ENCODE data around the gene LAMP1.
"Not testable (repeated sequence)": the region's sequence is repeated elsewhere in the genome, so short reads cannot be mapped to it uniquely, and the experiment has no call there.

The LAMP1 gene

DNA sequence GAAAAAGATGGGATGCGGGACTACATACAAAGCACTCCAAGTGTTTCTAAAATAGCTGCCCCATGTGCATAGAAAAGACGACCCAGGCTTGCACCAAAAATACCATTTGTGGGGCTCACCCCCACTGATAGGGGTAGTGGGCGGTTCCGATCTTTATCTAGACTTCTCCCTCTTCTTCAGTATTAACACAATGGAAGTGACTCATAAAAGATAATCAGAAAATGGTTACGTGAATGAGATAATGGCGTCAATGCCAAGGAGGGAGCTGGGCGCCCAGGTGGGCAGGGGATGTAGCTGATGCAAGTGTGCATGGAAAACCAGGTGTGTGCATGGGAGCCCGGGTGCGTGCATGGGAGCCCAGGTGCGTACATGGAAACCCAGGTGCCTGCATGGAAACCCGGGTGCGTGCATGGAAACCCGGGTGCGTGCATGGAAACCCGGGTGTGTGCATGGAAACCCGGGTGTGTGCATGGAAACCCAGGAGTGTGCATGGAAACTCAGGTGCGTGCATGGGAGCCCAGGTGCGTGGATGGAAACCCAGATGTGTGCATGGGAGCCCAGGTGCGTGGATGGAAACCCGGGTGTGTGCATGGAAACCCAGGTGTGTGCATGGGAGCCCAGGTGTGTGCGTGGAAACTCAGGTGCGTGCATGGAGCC is 32.7 kb downstream of the LAMP1 start:
- Mint-ChIP-seq H3K4me1 (peaks cover 4% of the 10 kb centered on the region), H3K27me3 (no peaks in the 10 kb centered on the region), H3K27ac (no peak overlapping the region), H3K9me3 (no peaks in the 10 kb centered on the region), H3K36me3 (no peaks in the 10 kb centered on the region), H3K4me3 (no peak overlapping the region)

DNA sequence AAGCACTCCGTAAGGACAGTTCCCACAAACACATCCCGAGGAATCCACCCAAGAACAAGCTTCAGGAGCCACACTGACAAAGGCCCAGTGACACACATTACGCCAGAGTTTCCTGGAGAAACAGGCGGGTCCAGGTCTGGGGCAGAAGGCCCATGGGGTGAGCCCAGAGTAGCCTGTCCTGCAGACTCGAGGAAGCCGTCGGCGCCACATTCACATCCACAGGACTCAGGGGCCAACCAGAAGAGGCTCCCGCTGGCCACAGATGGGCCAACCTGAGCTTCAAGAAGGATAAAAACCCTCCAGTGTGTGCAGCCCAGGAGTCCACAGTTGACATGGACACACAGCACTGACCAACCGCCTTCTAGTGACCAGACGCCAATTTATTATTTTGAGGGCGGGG is 35.6 kb downstream of the LAMP1 start:
- H3K4me3 Mint-ChIP-seq, result no peak overlapping the region
- H3K36me3 Mint-ChIP-seq, result no peaks in the 10 kb centered on the region
- peaks cover 4% of the 10 kb centered on the region for H3K4me1 Mint-ChIP-seq
- no peaks in the 10 kb centered on the region for H3K9me3 Mint-ChIP-seq
- no peaks in the 10 kb centered on the region for H3K27me3 Mint-ChIP-seq
- H3K27ac Mint-ChIP-seq, result no peak overlapping the region

DNA sequence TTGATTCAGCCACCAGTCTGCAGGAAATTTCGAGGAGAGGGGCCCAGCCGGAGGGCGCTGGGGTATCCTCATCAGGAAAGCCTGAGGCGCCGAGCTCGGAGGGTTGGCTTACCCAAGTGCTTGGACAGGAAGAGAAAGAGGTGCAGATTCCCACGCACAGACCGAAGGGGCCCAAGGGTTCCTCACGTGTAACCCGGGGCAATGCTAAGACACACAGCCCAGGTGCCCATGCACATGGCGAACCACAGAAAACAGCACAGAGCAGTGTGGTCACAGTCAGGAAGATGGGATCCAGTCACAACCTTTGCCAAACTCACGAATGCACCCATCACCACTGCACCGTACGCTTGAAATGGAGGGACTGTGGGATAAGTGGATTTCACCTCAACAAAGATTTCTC is 36.0 kb downstream of the LAMP1 start:
- Mint-ChIP-seq H3K27ac (no peak overlapping the region), H3K9me3 (no peaks in the 10 kb centered on the region), H3K4me3 (no peak overlapping the region)

DNA sequence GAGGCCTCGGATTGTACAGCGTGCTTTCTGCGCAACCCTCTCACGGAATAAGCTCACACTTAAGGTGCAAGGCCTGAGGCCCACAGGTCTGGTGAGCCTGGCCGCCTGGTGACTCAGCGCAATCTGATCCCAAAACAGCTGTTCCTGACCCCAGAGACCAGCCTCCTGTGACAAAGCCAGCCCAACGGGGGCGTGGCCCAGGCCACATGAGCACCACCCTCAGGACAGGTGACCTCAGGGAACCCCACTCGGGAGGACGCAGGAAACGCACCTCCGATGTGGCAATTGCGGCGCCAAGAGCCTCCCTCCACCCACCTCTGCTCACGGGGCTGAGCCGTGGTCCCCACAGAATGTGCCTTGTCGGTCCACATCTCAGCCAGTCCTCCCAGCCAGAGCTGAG is 40.5 kb downstream of the LAMP1 start:
- H3K9me3 Mint-ChIP-seq, result no peaks in the 10 kb centered on the region
- H3K27me3 Mint-ChIP-seq, result no peaks in the 10 kb centered on the region
- H3K36me3 Mint-ChIP-seq, result no peaks in the 10 kb centered on the region
- H3K27ac Mint-ChIP-seq, result no peak overlapping the region
- H3K4me3 Mint-ChIP-seq, result no peak overlapping the region
- H3K4me1 Mint-ChIP-seq, result no peaks in the 10 kb centered on the region

More for the DNA sequence above, 36.0 kb downstream of the LAMP1 start:
- Mint-ChIP-seq H3K36me3 (no peaks in the 10 kb centered on the region), H3K4me1 (peaks cover 4% of the 10 kb centered on the region), H3K27me3 (no peaks in the 10 kb centered on the region)

DNA sequence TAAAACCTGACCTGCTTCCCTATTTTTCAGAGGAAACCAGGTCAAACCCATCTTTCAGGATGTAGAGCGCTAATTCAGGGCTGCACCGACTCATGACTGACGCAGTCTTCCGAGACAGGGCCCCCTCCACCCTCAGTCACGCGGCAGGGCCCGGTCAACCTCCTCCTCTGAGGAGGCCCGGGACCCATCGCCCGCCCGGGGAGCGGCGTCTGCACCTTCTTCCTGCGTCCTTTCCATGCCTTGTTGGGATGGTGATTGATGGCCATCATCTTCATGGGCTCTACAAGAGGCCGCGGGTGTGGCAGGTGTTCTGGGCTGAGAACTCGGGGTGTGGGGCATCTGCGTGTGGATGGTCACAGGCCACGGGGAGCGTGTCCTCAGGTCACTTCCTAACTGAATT is 40.9 kb downstream of the LAMP1 start:
- H3K4me1 Mint-ChIP-seq, result no peaks in the 10 kb centered on the region
- no peaks in the 10 kb centered on the region for H3K27me3 Mint-ChIP-seq
- no peaks in the 10 kb centered on the region for H3K36me3 Mint-ChIP-seq
- no peak overlapping the region for H3K27ac Mint-ChIP-seq
- H3K9me3 Mint-ChIP-seq, result no peaks in the 10 kb centered on the region
- H3K4me3 Mint-ChIP-seq, result no peak overlapping the region

DNA sequence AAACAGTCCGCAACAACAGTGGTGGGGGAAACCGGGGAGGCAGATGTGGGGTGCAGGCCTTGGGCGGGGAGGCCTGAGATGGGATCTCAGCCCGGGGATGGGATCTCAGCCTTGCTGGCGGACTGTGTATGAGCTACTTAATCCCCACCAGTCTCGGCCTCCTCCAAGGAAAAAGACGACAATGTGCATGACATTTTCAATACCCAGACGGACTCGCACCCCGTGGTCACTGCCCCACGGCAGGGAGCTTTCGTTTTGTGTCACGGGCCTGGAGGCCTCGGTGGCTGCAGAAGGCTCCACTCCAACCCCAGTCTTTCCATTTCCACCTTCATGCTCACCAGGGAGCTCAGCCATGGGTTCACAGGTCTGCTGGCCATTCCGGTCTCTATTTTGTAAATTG is 41.4 kb downstream of the LAMP1 start:
- Mint-ChIP-seq H3K4me3 (no peak overlapping the region), H3K9me3 (no peaks in the 10 kb centered on the region), H3K36me3 (no peaks in the 10 kb centered on the region), H3K27me3 (no peaks in the 10 kb centered on the region), H3K27ac (peak overlapping the region; percentile 72), H3K4me1 (no peaks in the 10 kb centered on the region)

DNA sequence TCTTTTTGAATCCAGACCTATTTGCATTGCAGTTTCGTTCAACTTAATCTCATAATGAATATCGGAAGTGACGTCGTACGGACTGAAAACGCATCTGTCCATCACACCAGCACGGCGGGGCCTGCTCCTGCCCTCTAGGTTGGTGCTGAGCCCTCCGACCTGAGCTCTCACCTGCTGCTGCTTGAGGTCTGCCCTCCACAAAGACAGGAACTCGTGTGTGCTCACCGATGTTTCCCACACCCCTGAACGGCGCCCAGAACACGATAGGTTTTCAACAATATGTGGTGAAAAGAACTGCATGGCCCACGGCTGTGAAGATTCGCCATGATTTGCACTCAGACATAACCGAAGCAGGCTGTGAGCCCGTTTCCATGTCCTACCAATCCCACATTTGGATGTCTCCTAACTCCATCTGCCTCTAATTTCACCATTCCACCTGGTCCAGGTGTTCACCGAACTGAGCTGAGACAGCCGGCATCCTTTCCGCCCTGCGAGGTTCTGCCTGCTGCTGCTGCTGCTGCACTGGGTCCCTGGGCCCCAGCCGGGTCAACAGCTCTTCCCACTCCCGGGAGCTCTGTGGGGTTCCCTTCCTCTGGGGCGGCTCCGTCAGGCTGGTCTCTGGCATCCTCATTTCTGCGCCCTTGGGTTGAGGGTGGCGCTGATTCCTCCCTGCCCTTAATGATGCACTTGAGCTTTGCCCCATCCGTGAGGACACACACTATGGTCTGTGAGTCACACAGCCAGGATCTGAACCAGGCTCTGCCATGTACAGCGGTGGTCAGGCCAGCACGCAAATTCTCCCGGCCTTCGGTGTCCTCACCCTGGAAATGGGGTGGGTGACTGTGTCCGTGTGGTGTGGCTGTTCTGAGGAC is 46.0 kb downstream of the LAMP1 start:
- Mint-ChIP-seq H3K9me3 (peaks cover 4% of the 10 kb centered on the region), H3K4me1 (no peaks in the 10 kb centered on the region), H3K36me3 (peaks cover 5% of the 10 kb centered on the region), H3K27me3 (no peaks in the 10 kb centered on the region), H3K27ac (peak overlapping the region; percentile 51), H3K4me3 (no peak overlapping the region)

DNA sequence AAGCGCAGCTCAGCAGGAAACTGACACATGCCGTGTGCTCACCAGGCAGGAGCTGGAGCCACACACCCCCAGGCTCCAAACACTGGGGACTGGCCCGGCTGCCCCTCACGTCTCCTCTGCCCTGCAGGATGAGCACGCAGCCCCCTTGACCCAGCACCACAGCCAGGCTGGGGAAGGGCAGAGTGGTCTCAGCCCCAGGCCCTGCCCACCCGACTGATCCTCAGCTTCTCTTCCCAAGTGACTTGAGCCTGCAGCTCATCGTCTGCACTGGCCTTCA is 46.6 kb downstream of the LAMP1 start:
- Mint-ChIP-seq H3K27ac (no peak overlapping the region), H3K4me1 (no peaks in the 10 kb centered on the region), H3K4me3 (no peak overlapping the region), H3K36me3 (peaks cover 5% of the 10 kb centered on the region), H3K9me3 (peaks cover 4% of the 10 kb centered on the region), H3K27me3 (no peaks in the 10 kb centered on the region)

DNA sequence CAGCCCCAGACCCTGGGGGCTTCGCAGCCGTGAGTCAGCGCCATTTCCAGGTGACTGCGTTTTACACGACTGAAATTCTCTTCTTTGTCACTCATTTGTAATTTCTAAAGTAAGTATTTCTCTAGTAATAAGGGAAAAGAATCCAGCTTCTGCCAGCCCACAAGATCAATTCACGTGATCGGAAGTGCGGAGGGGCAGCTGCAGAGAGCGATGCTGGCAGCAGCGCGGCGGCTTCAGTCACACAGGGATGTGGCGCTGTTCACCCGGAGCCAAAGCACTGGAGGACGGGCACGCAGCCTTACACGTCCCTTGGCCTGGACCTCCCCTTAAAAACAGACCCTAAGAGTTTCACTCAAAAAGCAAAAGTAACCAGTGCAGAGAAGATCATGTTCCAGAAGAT is 48.4 kb downstream of the LAMP1 start:
- H3K9me3 Mint-ChIP-seq, result peaks cover 4% of the 10 kb centered on the region
- no peak overlapping the region for H3K4me3 Mint-ChIP-seq
- H3K27me3 Mint-ChIP-seq, result no peaks in the 10 kb centered on the region
- H3K4me1 Mint-ChIP-seq, result no peaks in the 10 kb centered on the region
- H3K36me3 Mint-ChIP-seq, result peaks cover 5% of the 10 kb centered on the region
- H3K27ac Mint-ChIP-seq, result no peak overlapping the region

DNA sequence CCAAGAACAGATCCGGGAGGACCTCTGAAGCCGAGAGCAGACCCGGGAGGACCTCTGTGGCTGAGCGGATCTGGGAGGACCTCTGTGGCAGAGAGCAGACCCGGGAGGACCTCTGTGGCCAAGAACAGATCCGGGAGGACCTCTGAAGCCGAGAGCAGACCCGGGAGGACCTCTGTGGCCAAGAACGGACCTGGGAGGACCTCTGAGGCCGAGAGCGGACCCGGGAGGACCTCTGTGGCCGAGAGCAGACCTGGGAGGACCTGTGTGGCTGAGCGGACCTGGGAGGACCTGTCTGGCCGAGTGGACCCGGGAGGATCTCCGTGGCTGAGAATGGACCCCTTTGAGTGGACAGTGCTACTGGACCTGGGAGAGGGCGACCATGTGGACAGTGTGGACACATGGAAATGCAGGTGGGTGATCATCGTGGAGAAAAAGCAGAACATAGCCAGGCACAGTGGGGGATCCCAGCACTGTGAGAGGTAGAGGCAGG is 50.7 kb downstream of the LAMP1 start:
- not testable (repeated sequence) for H3K27me3 Mint-ChIP-seq, H3K9me3 Mint-ChIP-seq, H3K36me3 Mint-ChIP-seq, H3K27ac Mint-ChIP-seq, H3K4me3 Mint-ChIP-seq, H3K4me1 Mint-ChIP-seq

DNA sequence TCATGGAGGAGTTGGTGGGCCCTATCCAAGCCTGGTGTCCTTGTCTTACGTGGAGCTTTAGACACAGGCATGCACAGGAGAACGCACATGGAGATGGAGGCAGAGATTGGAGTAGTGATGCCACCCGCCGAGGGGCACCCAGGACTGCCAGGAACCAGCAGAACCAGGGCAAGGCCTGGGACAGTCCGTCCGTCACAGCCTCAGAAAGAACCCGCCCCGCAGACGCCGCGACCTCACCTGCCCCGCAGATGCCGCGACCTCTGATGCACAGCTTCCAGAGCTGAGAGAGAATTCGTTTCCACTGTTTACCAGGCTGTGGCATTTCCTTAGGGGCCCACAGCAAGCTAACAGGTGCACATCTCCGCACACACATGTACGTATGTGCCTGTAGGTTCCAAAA is 51.6 kb downstream of the LAMP1 start:
- H3K27me3 Mint-ChIP-seq, result no peaks in the 10 kb centered on the region
- H3K4me1 Mint-ChIP-seq, result no peaks in the 10 kb centered on the region
- peaks cover 5% of the 10 kb centered on the region for H3K36me3 Mint-ChIP-seq
- no peak overlapping the region for H3K27ac Mint-ChIP-seq
- no peak overlapping the region for H3K4me3 Mint-ChIP-seq
- H3K9me3 Mint-ChIP-seq, result peaks cover 4% of the 10 kb centered on the region

DNA sequence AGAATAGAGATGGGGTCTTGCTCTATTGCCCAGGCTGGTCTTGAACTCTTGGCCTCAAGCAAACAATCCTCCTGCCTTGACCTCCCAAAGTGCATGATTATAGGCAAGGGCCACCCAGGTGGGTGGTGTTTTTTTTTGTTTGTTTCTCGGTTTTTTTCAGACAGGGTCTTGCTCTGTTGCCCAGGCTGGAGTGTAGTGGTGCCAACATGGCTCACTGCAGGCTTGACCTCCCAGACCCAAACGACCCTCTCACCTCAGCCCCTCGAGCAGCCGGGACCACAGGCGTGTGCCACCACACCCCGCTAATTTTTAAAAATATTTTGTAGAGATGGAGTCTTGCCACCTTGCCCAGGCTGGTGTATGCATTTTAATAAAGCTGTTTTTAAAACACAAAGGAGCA is 52.0 kb downstream of the LAMP1 start:
- Mint-ChIP-seq H3K36me3 (peaks cover 5% of the 10 kb centered on the region), H3K4me1 (no peaks in the 10 kb centered on the region), H3K27me3 (no peaks in the 10 kb centered on the region), H3K4me3 (no peak overlapping the region), H3K27ac (no peak overlapping the region), H3K9me3 (peaks cover 4% of the 10 kb centered on the region)

DNA sequence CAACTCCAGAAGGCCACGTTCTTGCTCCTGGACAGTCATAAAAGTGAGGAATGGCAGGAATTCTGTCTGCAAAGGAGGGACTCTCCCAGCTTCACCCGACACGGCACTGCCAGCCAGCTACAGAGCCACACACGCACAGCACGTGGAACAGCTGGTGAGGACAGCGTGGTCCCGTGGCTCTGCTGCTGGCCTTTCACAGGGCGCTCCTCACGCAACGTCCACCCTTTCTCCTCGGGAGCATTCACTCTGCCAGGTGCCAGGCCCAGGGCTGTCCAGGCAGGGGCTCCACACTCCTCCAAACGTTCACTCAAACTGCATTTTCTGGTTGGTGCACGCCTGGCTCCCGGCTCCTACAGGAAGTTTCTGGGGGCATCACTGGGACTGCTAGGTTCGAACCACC is 52.5 kb downstream of the LAMP1 start:
- Mint-ChIP-seq H3K9me3 (peaks cover 4% of the 10 kb centered on the region), H3K4me1 (no peaks in the 10 kb centered on the region), H3K36me3 (peaks cover 5% of the 10 kb centered on the region), H3K27me3 (no peaks in the 10 kb centered on the region), H3K27ac (no peak overlapping the region), H3K4me3 (no peak overlapping the region)

DNA sequence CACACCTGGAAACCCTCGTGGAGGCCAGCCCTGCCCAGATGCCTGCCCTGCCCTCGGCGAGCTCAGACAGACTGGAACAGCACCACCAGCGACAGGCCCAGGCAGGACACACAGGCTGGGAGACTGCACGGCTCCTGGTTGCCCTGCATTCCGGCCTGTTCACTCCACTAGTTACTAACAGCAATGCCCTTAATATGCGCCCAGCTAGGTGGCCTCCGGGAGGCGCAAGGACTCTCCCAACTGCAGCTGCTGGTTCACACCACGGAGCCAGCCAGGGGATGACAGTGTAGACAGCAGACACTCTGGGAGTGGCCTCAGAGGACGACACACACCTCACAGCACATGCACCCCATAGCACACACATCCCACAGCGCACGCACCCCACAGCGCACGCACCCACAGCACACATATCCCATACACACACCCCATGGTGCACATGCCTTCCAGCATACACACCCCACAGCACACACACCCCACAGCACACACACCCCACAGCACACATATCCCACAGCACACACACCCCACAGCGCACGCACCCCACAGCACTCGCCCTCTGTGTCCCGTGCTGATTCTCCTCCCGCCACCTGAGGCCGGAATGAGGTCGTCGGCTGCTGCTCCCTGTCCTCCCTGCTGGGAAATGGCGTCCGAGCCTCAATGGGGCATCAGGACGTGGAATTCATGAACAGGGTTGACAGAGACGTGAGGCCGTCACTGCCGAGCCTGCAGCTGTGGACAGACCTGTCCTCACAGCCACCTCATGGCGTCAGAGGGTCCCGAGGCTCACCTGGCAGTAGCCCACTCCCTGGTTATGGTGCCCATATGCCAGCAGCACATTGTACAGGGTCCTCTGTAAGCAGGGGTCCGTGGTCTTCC is 53.3 kb downstream of the LAMP1 start:
- Mint-ChIP-seq H3K27me3 (no peaks in the 10 kb centered on the region), H3K9me3 (peaks cover 4% of the 10 kb centered on the region), H3K36me3 (peaks cover 4% of the 10 kb centered on the region), H3K4me3 (no peak overlapping the region), H3K27ac (no peak overlapping the region), H3K4me1 (no peaks in the 10 kb centered on the region)

DNA sequence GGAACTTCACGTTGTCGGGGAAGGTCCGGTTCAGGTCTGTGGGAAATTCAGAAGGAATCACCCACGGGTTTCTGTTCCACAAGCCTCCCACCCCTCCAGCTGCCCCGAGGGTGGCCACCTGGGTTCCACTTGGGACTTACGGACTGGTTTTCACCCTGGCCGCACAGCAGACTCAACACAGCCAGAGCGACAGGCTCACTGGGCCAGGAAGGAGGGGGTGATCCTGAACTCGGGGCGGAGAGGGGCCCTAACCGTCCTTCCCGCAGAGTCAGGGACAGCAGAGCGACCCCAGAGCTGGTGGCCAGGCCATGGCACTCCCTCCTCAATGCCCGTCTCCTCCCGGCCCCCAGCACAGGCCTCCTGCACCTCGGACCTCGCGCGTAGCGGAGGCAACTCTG is 53.9 kb downstream of the LAMP1 start:
- Mint-ChIP-seq H3K9me3 (no peaks in the 10 kb centered on the region), H3K36me3 (no peaks in the 10 kb centered on the region), H3K27ac (no peak overlapping the region), H3K27me3 (no peaks in the 10 kb centered on the region), H3K4me1 (no peaks in the 10 kb centered on the region), H3K4me3 (no peak overlapping the region)

DNA sequence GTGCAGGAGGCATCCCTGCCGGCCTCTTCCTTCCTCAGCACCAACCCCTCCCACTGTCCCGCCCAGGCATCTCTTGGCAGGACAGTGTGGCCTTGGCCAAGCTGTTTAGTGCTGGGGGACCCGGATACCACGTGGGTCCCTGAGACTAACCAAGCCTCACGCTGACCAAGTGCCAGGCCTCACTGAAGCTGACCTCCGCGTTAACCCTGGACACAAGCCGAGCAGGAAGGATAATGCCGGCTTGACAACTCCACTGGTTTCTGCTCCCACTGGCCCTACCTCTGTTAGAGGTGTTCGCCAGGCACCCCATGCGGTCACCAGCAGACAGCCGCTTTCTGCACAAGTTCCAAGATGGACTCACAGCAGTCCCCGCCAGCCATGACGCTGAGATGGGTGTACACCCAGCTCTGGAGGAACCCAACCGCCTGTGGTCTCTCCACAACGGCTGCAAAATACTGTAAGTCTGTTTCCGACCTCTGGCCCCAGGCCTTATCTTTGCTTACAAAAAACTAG is 54.5 kb downstream of the LAMP1 start:
- H3K27me3 Mint-ChIP-seq, result no peaks in the 10 kb centered on the region
- H3K4me3 Mint-ChIP-seq, result no peak overlapping the region
- H3K36me3 Mint-ChIP-seq, result no peaks in the 10 kb centered on the region
- H3K4me1 Mint-ChIP-seq, result no peaks in the 10 kb centered on the region
- H3K9me3 Mint-ChIP-seq, result no peaks in the 10 kb centered on the region
- H3K27ac Mint-ChIP-seq, result no peak overlapping the region
